WI38 (cell line): ENCODE results near the gene ABCB11.

Experiments used
- H3K4me3 ChIP-seq: 2 replicates; pipeline ENCODE4 v1.5.1; 2011; ENCODE audit warnings: low read depth, mild to moderate bottlenecking, control low read depth, low read length
- CTCF ChIP-seq: IDR thresholded peaks from 2 replicates; pipeline ENCODE4 v1.5.1; 2012; ENCODE audit warnings: low read depth, mild to moderate bottlenecking, control low read depth, low read length

ABCB11 gene

DNA sequence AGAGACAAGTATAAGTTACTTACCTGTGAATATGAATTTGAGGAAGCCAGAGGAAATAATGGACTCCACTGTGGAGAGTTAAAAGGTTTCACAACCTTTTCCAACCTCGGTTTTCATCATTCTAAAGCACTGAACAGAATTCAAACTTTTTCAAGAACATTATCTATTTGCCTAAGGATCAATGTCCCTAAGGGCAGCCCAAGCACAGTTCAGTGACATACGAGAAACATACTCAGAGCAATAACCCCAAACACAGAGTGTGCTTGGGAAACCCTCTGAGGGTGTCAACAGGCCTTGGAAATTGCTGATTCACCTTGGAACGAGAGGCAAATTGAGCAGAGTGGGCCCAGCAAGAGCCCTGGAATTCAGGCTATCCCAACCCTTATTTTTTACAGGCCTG is at the start of gene ABCB11:
Gene ABCB11, minus strand, starts transcription at position 123 of the 400 bp plus-strand sequence. CDS start 13,199 bp downstream, outside the sequence.
- no peak within 1 kb of the TSS for H3K4me3 ChIP-seq
- TF ChIP-seq CTCF: no peak

- no peak for TF ChIP-seq CTCF
- no peak overlapping the region for H3K4me3 ChIP-seq
Measured at GRCh38 chr2:169080250-169081069, 49.3 kb upstream of the ABCB11 start.

DNA sequence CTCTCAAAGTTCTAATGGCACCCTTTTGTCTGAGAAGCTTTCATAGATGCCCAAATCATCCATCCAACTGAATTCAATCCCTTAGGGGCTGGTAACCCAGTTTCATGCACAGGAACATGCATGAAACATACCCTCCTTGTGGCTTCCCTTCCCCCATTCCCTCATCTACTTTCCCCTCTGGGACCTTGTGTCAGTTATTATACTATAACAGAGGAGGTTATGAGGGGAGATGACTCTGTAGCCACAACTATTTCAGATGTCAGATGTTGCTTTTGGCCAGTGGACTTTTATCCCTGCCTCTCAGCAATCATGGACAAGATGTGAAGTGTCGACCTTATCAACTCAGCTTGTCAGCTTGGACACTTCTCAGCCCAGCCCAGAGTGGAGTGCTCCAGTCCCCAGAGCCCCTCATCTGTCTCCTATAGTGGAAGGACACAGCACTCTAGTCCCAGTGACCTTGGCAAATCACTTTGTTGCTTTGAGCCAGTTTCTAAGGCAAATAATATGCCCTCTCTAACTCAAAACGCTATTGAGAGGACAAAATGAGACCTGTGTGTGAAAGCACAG is 46.6 kb upstream of the ABCB11 start:
- TF ChIP-seq CTCF: no peak
- no peak overlapping the region for H3K4me3 ChIP-seq

- TF ChIP-seq CTCF: no peak
- H3K4me3 ChIP-seq: no peak overlapping the region
Measured at GRCh38 chr2:169073963-169074751, 43.0 kb upstream of the ABCB11 start.

DNA sequence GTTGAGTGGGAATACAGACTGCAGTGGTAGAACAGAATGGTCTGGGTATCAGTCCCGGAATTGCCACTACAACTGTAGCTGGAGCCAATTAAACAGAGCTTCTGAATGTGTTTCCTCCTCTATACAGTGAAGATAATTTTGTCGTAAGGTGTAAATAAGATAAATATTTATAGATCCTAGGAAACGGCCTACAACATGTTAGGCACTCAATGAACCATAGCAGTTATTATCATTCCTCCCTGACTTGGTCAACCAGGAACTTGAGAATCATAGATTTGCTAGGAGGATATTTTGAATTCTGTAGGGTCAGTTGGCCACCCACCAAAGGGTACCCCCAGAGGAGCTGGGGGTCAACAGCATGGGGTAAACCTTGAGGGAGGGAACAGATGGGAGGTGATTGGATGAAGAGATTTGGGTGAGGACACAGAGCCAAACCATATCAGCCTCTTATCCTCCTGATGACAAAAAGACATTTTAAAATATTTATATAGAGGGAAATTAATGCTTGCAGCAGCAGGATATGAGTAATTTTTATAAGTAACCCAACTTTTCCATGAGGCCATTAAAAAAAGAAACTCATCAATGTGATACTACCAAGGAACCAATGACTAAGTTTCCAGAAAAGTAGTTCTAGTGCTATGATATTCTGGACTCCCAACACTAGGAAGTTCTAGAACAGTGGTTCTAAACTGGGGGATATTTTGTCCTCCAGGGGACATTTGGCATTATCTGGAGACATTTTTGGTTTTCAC is 42.3 kb upstream of the ABCB11 start:
- TF ChIP-seq CTCF: no peak
- no peak overlapping the region for H3K4me3 ChIP-seq

GRCh38 chr2:169072163-169072925 is 41.2 kb upstream of the ABCB11 start:
- no peak for TF ChIP-seq CTCF
- H3K4me3 ChIP-seq: no peak overlapping the region
